ENCODE results near the gene NRIP2. TPM values are rescaled to one million over a fixed set of nuclear protein-coding genes. Genes with fewer than 3 reads are reported as not detected.

NRIP2 gene
- total RNA-seq, 1 donor from 2014 or later = 1.2 TPM

DNA sequence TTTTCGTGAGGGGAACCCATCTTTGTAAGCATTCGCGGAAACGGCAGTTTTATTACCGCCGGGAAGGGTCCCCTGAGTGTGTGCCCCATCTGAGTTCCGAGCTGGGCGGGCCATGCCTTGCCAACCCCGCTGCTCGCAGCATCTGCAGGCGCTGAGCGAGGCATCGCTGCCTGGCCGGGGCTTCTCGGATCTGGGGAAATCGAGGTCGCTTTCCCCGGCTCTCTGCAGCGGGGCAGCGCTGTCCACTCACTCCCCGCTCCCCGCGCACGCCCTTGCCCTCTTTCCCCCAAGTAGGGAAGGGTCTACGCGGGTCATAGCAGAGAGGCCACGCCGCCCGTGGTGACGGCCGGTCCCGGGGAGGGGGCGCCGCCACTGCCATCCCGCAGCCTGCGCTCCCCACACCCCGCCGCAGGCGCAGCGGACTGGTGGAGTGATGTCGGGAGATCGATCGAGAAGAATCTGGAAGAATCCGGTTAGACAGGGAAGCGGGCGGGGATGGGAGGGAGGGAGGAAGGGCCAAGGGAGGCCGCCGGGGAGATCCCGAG, 40.6 kb downstream of the NRIP2 start:
- no peaks in the 10 kb centered on the region for H3K9me3 ChIP-seq
- H3K4me1 ChIP-seq = peaks cover 33% of the 10 kb centered on the region
- H3K27me3 ChIP-seq = no peaks in the 10 kb centered on the region
- TF ChIP-seq, protein P1, sequence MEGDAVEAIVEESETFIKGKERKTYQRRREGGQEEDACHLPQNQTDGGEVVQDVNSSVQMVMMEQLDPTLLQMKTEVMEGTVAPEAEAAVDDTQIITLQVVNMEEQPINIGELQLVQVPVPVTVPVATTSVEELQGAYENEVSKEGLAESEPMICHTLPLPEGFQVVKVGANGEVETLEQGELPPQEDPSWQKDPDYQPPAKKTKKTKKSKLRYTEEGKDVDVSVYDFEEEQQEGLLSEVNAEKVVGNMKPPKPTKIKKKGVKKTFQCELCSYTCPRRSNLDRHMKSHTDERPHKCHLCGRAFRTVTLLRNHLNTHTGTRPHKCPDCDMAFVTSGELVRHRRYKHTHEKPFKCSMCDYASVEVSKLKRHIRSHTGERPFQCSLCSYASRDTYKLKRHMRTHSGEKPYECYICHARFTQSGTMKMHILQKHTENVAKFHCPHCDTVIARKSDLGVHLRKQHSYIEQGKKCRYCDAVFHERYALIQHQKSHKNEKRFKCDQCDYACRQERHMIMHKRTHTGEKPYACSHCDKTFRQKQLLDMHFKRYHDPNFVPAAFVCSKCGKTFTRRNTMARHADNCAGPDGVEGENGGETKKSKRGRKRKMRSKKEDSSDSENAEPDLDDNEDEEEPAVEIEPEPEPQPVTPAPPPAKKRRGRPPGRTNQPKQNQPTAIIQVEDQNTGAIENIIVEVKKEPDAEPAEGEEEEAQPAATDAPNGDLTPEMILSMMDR (IDR thresholded peaks at IDR 0.05) = no peak
- TF ChIP-seq POLR2AphosphoS5 (IDR thresholded peaks at IDR 0.05; ENCODE audit: insufficient read depth in 1 of 2, low read depth in 1 of 2) = peak in 1 of 2 donors; percentile 88
- DNase-seq (ENCODE audit: extremely low spot score in 2 of 2) = no peak
- peaks cover 0 to 17% of the 10 kb centered on the region in 2 donors for H3K36me3 ChIP-seq
- intact Hi-C loops (cut with DNase I) = no loop called here
- peak overlapping the region; percentile 99 for H3K27ac ChIP-seq
- H3K4me3 ChIP-seq = peak overlapping the region; percentile 64 to 93

DNA sequence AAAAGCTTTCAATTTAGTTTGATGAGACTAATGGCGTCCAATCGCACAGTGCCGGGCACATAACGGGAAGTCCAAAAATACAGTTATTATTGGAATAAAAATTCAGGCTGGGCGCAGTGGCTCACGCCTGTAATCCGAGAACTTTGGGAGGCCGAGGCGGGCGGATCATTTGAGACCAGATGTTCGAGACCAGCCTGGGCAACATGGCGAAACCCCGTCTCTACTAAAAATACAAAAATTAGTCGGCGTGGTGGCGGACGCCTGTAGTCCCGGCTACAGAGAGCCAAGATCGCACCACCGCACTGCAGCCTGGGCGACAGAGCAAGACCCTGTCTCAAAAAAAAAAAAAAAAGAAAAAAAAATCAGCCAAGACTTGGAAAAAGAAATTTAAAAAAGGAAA, 41.3 kb downstream of the NRIP2 start:
- TF ChIP-seq, protein P1 (IDR thresholded peaks at IDR 0.05) = no peak
- no peak for TF ChIP-seq POLR2A (IDR thresholded peaks at IDR 0.05)
- no peak for TF ChIP-seq POLR2AphosphoS5 (IDR thresholded peaks at IDR 0.05; ENCODE audit: insufficient read depth in 1 of 2, low read depth in 1 of 2)

DNA sequence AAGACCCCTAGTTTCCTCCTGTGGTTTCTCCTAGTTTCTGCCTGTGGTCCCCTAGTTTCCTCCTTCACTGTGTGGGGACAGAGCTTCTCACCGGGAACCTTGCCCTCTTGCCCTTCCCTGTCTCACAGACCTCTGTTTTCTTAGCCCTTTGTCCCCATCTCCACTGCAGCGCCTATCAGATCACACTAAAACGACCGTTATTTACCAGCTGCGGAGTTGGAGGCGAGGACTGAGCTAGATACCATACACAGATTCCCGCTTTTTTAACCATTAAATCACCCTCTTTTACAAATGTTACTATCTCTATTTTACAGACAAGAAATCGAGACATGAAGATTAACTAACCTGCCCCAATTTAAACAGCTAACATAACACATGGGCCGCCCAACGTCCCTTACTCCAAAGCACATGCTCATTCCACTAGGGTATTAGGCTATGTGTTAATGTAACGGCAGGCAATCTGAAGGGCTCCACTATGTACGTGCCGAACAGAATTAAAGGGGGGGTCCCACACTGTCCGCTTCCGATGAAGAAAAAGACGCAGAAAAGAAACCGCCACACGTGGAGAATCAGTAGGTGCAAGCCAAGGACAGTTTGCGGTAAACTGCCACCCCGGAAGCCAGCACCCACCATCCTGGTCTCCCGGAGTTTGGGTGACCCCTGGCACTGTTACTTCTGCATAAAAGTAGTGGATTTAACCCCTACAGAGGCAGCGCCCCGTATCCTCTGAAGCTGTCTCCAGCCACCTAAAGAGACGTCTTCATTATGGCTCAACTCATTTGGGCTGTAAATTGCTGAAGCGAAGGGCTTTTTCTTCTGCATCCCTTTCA, 41.9 kb downstream of the NRIP2 start:
- intact Hi-C loops (cut with DNase I) = no loop called here
- H3K36me3 ChIP-seq = peaks cover 0 to 6% of the 10 kb centered on the region in 2 donors
- H3K4me3 ChIP-seq = no peak overlapping the region
- no peak for DNase-seq (ENCODE audit: extremely low spot score in 2 of 2)
- H3K4me1 ChIP-seq = peaks cover 26% of the 10 kb centered on the region
- H3K9me3 ChIP-seq = no peaks in the 10 kb centered on the region
- TF ChIP-seq POLR2A (IDR thresholded peaks at IDR 0.05) (no peak), POLR2AphosphoS5 (IDR thresholded peaks at IDR 0.05; ENCODE audit: insufficient read depth in 1 of 2, low read depth in 1 of 2) (no peak)
- TF ChIP-seq, protein P1 (IDR thresholded peaks at IDR 0.05) = no peak
- H3K27ac ChIP-seq = no peak overlapping the region
- no peaks in the 10 kb centered on the region for H3K27me3 ChIP-seq

More for the DNA sequence above, 41.3 kb downstream of the NRIP2 start:
- Histone ChIP-seq H3K4me1 (peaks cover 29% of the 10 kb centered on the region), H3K4me3 (no peak overlapping the region), H3K27me3 (no peaks in the 10 kb centered on the region), H3K36me3 (peaks cover 0 to 10% of the 10 kb centered on the region in 2 donors), H3K9me3 (no peaks in the 10 kb centered on the region), H3K27ac (peak overlapping the region; percentile 99)
- intact Hi-C loops (cut with DNase I) = no loop called here
- no peak for DNase-seq (ENCODE audit: extremely low spot score in 2 of 2)

DNA sequence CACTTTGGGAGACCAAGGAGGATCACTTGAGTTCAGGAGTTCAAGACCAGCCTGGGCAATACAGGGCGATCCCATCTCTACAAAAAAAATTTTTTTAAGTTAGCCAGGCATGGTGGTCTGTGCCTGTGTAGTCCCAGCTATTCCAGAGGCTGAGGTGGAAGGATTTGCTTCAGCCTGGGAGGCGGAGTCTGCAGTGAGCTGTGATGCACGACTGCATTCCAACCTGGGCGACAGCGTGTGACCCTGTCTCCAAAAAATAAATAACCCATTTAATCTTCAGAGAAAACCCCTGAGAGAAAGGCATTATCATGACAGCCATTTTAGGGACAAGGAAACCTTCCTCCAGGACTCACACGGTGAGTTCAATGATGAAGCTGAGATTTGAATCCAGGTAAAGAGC, 43.7 kb downstream of the NRIP2 start:
- no peak for DNase-seq (ENCODE audit: extremely low spot score in 2 of 2)

More for the DNA sequence above, 43.7 kb downstream of the NRIP2 start:
- H3K27me3 ChIP-seq = no peaks in the 10 kb centered on the region
- H3K9me3 ChIP-seq = no peaks in the 10 kb centered on the region
- no peak overlapping the region for H3K27ac ChIP-seq
- intact Hi-C loops (cut with DNase I) = no loop called here
- no peak overlapping the region for H3K4me3 ChIP-seq
- no peak for TF ChIP-seq POLR2AphosphoS5 (IDR thresholded peaks at IDR 0.05; ENCODE audit: insufficient read depth in 1 of 2, low read depth in 1 of 2)
- TF ChIP-seq, protein P1 (IDR thresholded peaks at IDR 0.05) = no peak
- no peak for TF ChIP-seq POLR2A (IDR thresholded peaks at IDR 0.05)
- H3K4me1 ChIP-seq = peaks cover 8% of the 10 kb centered on the region
- no peaks in the 10 kb centered on the region for H3K36me3 ChIP-seq
